ENCODE results near the gene NPEPPS. TPM values are rescaled to one million over a fixed set of nuclear protein-coding genes. Genes with fewer than 3 reads are reported as not detected.

Gene NPEPPS
- total and polyA plus RNA-seq, 2 donors (not counting 3 experiments of a cell fraction or from before 2014, with no cell fraction given) = 69.2 to 102 TPM

DNA sequence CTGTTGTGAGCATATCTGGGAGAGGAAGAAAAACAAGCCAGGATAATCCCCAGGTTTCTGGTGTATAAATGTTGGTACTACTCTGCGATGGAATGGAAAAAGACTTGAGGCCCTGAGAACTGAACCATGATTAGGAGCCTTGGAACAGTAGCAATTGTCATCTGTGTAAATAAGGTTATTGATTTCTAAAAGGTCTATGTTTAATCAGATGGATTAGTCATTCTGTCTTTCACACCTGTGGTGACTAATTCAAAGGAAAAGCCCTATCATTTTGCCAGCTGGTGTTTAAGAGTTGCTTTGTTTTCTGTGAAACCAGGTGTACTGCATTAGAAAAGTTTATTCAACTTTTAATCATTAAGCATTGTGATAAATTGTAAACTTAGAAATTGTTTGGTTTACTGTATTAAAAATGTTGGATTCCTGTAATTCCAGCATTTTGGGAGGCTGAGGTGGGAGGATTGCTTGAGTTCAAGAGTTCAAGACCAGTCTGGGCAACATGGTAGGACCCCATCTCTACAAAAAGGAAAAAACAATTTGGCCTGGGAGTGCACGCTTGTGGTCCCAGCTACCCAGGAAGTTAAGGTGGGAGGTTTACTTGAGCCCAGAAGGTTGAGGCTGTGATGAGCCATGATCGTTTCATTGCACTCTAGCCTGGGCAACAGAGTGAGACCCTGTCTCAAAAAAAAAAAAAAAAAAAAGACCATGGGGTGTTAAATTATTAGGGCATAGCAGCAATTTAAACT lies 89.8 kb downstream of the NPEPPS start:
- no peaks in the 10 kb centered on the region for H3K27me3 ChIP-seq (ENCODE audit: control insufficient read depth in 2 of 2, insufficient read depth in 2 of 2, low read length in 2 of 2)
- peak; percentile 24 for FAIRE-seq
- no peaks in the 10 kb centered on the region for H3K79me2 ChIP-seq (ENCODE audit: control insufficient read depth, insufficient read depth, low read length)
- BruUV-seq (replicated peaks) = no TSS peak
- dilution Hi-C loops (cut with MboI; ENCODE audit: extremely low pct_ligation_motif_present, low sequenced_read_pairs) (no loop called here), intact Hi-C loops (cut with micrococcal nuclease) (loop anchor here (1.0 kb wide), 1 partner anchor 29 kb away; the partner anchor contains the start of gene KPNB1)
- POLR2A ChIA-PET = no interaction called here
- CTCF ChIA-PET = interaction anchor here (1.1 to 2.6 kb wide), 3 partner anchors 13 to 286 kb away, joined by 3 to 7 read pairs (median 7); no protein-coding TSS in a partner anchor
- H3K9me3 ChIP-seq (replicated peaks; ENCODE audit: control insufficient read depth, insufficient read depth, low read length) = no peaks in the 10 kb centered on the region
- H3K4me3 ChIP-seq (replicated peaks in 1 of 3; ENCODE audit: insufficient read depth in 1 of 3, low read depth in 1 of 3, low read length in 3 of 3) = no peak overlapping the region
- H3K9me1 ChIP-seq (replicated peaks; ENCODE audit: control insufficient read depth, extremely low read depth, insufficient read depth, low read length) = no peaks in the 10 kb centered on the region
- no peak overlapping the region for H2AFZ ChIP-seq (ENCODE audit: low read depth, low read length)
- H3K4me2 ChIP-seq (ENCODE audit: insufficient read depth, low read length) = no peak overlapping the region
- TF ChIP-seq GATA2 (IDR thresholded peaks at IDR 0.05; ENCODE audit: insufficient read depth, insufficient read length, low read depth, low read length) (no peak), EZH2 (IDR thresholded peaks at IDR 0.05; ENCODE audit: borderline replicate concordance, low read depth, low read length, severe bottlenecking) (no peak), JUN (IDR thresholded peaks at IDR 0.05; ENCODE audit: borderline replicate concordance, insufficient read depth, insufficient read length, low read depth) (peak; percentile 26)
- no peaks in the 10 kb centered on the region for H4K20me1 ChIP-seq (replicated peaks; ENCODE audit: control insufficient read depth, extremely low read depth, insufficient read depth, low read length)
- H3K4me1 ChIP-seq (ENCODE audit: control insufficient read depth, extremely low read depth, insufficient read depth, low read length) = peaks cover 23% of the 10 kb centered on the region
- peak overlapping the region; percentile 52 for H3K27ac ChIP-seq (ENCODE audit: insufficient read depth, low read depth, low read length)
- no peak for DNase-seq (ENCODE audit: low read depth, low spot score)
- peak overlapping the region; percentile 18 for H3K9ac ChIP-seq (replicated peaks; ENCODE audit: extremely low read depth, insufficient read depth, low read length)
- peaks cover 9 to 17% of the 10 kb centered on the region in 2 experiments for H3K36me3 ChIP-seq (ENCODE audit: control insufficient read depth in 2 of 2, extremely low read depth in 1 of 2, insufficient read depth in 2 of 2, low read length in 2 of 2)

DNA sequence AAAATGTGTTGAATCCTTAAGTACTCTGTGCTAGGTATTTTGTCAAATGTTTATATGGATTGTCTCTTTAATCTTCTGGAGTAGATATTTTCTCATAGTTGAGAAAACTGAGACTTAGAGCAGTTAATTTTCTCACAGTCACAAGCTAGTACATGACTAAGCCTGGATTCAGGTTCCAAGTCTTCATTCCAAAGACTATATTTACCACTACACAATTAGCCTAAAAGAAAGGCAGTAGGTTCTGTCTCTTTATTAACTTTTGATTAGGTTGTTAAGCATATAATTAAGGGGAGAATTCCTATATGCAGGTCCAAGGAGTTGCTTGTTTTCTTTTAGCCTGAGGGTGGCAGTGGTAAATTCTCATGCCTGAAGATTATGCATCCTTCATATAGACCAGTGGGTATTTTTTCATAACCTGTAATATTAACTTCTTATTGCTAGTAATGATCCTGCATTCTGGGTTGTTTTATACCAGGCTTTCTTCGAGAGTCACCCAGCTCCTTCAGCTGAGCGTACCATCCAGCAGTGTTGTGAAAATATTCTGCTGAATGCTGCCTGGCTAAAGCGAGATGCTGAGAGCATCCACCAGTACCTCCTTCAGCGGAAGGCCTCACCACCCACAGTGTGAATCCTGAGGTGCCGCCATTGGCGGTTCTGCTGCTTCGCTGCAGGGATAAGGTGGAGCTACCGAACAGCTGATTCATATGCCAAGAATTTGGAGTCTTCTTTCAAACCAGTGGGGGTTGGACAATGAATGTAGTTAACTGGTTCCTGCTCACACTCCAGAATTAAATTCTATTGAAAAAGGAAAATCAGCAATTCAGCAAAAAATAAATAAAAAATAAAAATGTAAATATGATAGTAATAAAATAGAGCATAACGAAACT lies 90.6 kb downstream of the NPEPPS start:
- TF ChIP-seq JUN (IDR thresholded peaks at IDR 0.05; ENCODE audit: borderline replicate concordance, insufficient read depth, insufficient read length, low read depth) = peak; percentile 41
- no peak for TF ChIP-seq POLR2AphosphoS5 (IDR thresholded peaks at IDR 0.05; ENCODE audit: insufficient read depth, low read depth, low read length)
- peak; percentile 73 for TF ChIP-seq FOS (IDR thresholded peaks at IDR 0.05; ENCODE audit: borderline replicate concordance, insufficient read depth, low read length)
- peak; percentile 80 for DNase-seq (ENCODE audit: low read depth, low spot score)
- Histone ChIP-seq H3K27ac (ENCODE audit: insufficient read depth, low read depth, low read length) (peak overlapping the region; percentile 61), H3K36me3 (ENCODE audit: control insufficient read depth in 2 of 2, extremely low read depth in 1 of 2, insufficient read depth in 2 of 2, low read length in 2 of 2) (peaks cover 9 to 17% of the 10 kb centered on the region in 2 experiments), H3K4me2 (ENCODE audit: insufficient read depth, low read length) (peak overlapping the region; percentile 75), H2AFZ (ENCODE audit: low read depth, low read length) (no peak overlapping the region), H3K27me3 (ENCODE audit: control insufficient read depth in 2 of 2, insufficient read depth in 2 of 2, low read length in 2 of 2) (no peaks in the 10 kb centered on the region), H3K9ac (replicated peaks; ENCODE audit: extremely low read depth, insufficient read depth, low read length) (peak overlapping the region; percentile 25), H3K4me1 (ENCODE audit: control insufficient read depth, extremely low read depth, insufficient read depth, low read length) (peaks cover 23% of the 10 kb centered on the region), H3K4me3 (replicated peaks in 1 of 3; ENCODE audit: insufficient read depth in 1 of 3, low read depth in 1 of 3, low read length in 3 of 3) (peak overlapping the region in 1 of 3 experiments; percentile 23), H3K79me2 (ENCODE audit: control insufficient read depth, insufficient read depth, low read length) (no peaks in the 10 kb centered on the region), H4K20me1 (replicated peaks; ENCODE audit: control insufficient read depth, extremely low read depth, insufficient read depth, low read length) (no peaks in the 10 kb centered on the region), H3K9me3 (replicated peaks; ENCODE audit: control insufficient read depth, insufficient read depth, low read length) (no peaks in the 10 kb centered on the region), H3K9me1 (replicated peaks; ENCODE audit: control insufficient read depth, extremely low read depth, insufficient read depth, low read length) (no peaks in the 10 kb centered on the region)
- CTCF ChIA-PET = interaction anchor here (0.7 to 2.6 kb wide), 8 partner anchors 12 to 287 kb away, joined by 3 to 7 read pairs (median 4); partner anchors contain the start of gene KPNB1
- BruUV-seq (replicated peaks) = no TSS peak
- dilution Hi-C loops (cut with MboI; ENCODE audit: extremely low pct_ligation_motif_present, low sequenced_read_pairs) = no loop called here
- POLR2A ChIA-PET = no interaction called here
- intact Hi-C loops (cut with micrococcal nuclease) = loop anchor here (1.0 kb wide), 1 partner anchor 28 kb away; the partner anchor contains the start of gene KPNB1
- peak; percentile 97 for FAIRE-seq

All from endothelial cell of umbilical vein (primary cell).